ENCODE results near the gene CMPK2.
"Not testable (repeated sequence)": the region's sequence is repeated elsewhere in the genome, so short reads cannot be mapped to it uniquely, and the experiment has no call there.

CMPK2 gene

DNA sequence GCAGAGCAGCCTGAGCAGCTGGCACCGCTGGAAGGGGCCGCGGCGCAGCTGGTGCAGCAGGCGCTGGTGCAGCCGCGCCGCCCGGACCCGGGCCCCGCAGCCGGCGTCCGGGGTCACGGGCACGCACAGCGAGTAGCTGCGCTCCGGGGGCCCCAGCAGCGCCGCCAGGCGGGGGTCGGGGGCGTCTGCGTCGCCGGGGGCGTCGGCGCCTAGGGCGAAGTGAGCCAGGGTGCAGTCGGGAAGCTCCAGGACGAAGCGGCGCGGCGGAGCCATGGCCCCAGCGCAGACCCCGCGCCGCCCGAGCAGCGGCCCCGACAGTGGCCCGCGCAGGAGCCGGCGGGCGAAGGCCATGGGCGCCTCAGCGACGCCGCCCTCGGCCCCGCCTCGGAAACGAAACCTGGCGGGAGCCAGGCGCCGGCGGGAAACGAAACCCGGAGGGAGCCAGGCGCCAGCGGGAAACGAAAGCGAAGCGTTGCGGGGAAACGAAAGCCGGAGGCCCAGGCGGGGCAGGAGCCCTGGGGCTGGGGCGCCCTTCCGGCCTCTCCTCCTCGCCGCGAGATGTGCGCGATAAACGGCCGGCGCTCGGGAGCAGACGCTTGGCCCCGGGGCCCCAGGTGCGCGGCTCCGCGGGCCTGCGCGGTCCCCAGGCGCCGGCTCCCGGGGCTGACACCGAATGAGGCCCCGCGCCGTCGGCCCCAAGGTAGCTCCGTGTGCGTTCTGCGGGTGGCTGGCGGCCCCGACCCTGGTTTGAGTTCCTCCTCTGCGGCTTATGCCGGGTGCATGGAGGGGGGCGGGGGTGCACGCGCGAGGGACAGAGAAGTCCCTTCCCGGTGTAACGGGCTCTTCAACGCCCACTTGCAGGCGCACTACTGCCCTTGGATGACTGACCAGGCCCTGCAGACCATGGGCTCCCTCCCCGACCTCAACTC lies at the start of gene CMPK2:
Gene CMPK2, minus strand, starts transcription at position 562 of the 929 bp plus-strand sequence. Its CDS starts 211 bp downstream, at position 351.
- peak; percentile 76 to 81 for DNase-seq

GRCh38 chr2:6915399-6915798 lies 49.7 kb upstream of the CMPK2 start:
- no peak for DNase-seq

DNA sequence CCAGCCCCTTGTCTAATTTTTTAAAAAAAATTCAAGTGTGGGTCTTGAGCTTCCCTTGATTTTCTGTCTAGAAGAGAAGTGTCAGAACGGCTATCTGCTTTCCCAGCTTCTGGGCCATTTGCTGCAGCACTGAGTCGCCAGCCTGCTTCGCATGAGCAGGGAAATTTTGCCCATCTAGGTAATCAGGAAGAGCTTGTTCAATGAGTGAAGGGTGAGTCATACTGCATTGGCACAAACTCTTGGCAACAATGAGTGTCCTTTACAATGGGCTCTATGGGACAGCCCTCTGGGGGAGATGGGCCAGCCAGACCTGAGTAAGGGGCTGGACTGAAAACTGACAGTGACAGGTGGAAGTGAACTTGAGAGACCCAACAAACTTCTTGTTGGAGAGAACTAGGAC lies 49.1 kb upstream of the CMPK2 start:
- DNase-seq = peak in 1 of 2 experiments; percentile 28

- peak; percentile 57 to 63 for DNase-seq
Measured at GRCh38 chr2:6913415-6914157, 47.9 kb upstream of the CMPK2 start.

- DNase-seq = no peak
Measured at GRCh38 chr2:6911721-6912120, 46.0 kb upstream of the CMPK2 start.

GRCh38 chr2:6909431-6910385 lies 44.0 kb upstream of the CMPK2 start:
- DNase-seq = no peak

DNA sequence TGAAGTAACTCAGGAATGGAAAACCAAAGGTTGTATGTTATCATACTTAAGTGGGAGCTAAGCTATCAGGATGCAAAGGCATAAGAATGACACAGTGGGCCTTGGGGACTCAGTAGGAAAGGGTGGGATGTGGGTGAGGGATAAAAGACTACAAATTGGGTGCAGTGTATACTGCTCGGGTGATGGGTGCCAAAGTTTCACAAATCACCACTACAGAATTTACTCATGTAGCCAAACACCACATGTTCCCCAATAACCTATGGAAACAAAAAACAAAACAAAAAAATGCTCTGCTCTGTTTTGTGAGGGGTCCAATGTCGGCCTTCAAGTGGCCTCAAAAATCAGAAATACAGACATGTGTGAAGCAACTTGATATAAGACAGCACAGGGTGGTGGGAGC lies 42.6 kb upstream of the CMPK2 start:
- DNase-seq = no peak

DNA sequence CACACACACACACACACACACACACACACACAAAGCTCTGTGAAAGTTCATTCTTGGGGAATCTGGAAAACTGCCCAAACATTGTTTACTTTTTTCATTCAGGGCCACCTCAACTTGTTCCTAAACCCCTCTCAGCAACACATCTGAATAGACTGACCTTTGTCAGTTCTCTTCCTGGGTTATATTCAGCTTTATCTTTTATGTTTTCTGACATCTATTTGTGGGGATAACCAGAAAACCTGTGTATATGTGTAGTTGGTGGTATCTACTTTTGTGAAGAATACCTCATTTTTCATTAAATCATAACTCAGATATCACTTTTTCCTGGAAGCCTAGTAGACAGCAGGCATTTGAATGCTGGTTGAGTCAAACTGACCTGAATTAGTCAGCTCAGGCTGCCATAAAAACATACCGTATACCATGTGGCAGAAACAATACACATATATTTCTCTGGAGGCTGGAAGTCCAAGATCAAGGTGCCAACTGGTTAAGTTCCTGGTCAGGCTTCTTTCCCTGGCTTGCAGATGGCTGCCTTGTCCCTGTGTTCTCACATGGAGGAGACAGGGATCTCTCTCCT lies 40.5 kb upstream of the CMPK2 start:
- no peak for DNase-seq

- DNase-seq = no peak
Measured at GRCh38 chr2:6905668-6906067, 40.0 kb upstream of the CMPK2 start.

DNA sequence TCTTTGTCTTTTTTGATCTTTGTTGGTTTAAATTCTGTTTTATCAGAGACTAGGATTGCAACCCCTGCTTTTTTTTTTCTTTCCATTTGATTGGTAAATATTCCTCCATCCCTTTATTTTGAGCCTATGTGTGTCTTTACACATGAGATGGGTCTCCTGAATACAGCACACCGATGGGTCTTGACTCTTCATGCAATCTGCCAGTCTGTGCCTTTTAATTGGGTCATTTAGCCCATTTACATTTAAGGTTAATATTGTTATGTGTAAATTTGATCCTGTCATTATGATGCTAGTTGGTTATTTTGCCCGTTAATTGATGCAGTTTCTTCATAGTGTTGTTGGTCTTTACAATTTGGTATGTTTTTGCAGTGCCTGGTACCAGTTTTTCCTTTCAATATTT lies 36.9 kb upstream of the CMPK2 start:
- not testable (repeated sequence) for DNase-seq

- no peak for DNase-seq
Measured at GRCh38 chr2:6896930-6897759, 31.4 kb upstream of the CMPK2 start.

GRCh38 chr2:6893876-6894482 lies 28.3 kb upstream of the CMPK2 start:
- DNase-seq = no peak

- no peak for DNase-seq
Measured at GRCh38 chr2:6888724-6889123, 23.0 kb upstream of the CMPK2 start.

DNA sequence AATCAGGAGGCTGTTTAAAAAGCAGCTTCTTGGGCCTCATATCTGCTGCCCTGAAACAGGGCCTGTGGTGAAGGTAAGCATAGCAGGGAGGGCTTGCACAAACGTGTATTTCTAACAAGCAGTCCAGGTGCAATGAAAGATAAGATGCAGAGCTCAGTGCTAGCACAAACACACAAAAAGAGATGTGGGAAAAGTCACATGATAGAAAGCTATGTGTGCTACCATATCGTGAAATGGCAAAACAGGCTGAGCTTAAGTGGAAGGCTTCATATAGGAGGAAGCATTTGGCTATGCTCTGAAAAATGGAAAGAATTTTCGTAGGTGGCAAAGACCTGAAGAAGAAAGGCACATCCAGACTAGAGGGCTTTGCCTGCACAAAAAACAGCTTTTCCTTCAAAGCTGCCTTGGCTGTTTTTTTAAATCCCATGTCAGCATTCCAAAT lies 22.1 kb upstream of the CMPK2 start:
- no peak for DNase-seq

DNA sequence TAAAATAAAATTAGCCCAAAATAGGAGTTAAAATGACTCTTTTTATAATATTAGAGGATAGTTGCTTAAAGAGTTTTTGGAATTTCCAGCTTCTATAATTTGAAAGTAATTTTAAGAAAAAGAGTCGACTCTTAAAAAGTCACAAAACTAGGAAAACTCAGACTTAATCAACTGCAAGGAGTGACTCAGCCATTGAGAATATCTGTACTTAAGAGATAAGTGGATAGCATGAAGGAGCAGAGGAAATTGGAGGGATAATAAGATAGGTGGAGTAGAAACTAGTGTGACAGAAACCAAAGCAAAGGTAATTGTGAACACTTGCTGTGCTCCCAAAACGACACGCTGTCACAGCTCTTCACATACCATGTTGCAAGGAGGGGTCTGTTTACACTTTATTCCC lies 20.3 kb upstream of the CMPK2 start:
- DNase-seq = no peak

DNA sequence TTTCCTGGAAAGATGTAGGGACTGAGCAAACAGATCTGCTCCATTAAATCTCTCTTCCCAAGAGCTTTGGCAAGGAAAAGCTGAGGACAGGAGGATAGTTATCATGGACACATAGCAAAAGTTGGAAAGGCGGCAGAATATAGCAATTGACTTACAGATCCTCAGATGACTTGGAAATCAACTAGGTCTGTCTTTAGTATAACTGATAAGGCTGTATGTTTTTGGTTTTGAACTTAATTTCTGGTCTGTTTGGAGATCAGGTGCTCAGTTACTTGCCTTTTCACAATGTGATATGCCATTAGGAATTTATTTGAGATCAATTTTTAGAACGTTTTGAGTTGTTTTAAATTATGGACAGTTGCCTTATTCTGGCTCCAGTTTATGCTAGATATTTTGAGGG lies 19.8 kb upstream of the CMPK2 start:
- no peak for DNase-seq

- no peak for DNase-seq
Measured at GRCh38 chr2:6883448-6884122, 17.9 kb upstream of the CMPK2 start.

DNA sequence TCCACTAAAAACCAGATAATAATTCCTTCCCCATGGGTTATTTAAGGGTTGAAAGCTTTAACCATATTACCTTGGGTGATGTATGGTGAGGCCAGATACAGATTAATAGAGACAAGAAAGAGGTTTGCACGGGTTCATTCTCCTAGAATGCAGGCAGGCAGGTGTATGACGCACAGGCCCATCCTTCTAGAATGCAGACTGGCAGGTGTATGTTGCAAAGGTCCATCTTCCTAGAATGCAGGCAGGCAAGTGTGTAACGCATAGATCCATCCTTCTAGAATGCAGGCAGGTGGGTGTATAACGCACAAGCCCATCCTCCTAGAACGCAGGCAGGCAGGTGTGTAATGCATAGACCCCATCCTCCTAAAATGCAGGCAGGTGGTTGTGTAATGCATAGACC lies 15.8 kb upstream of the CMPK2 start:
- no peak for DNase-seq

GRCh38 chr2:6881046-6881445 lies 15.3 kb upstream of the CMPK2 start:
- no peak for DNase-seq

DNA sequence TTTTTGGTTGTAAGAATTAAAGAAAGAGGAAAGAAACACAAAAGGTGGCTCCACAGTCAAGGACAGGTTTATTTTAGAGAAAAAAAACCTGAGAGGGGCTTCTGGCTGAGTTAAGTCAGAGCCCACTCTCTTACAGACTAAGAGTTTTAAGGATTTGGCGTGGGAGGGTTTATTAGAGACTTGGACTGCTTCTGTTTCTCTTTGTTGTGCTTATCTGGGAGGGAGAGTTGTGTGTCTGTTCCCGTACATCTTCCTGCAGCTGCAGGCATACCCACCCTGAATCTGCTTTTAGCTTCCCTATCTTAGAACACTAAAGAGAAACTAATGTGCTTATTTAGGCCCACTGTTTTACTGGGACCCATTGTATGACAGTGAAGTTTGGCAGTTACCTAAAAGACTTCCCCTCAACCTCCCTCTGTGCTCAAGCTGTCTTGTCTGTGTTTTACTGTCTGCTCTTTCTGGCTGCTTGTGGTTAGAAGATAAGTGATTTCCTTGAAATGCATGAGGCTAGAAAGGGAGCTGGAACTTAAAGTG lies 14.6 kb upstream of the CMPK2 start:
- DNase-seq = no peak
